GM10266 (cell line): ENCODE data around the gene MATCAP1.

Experiments used
- DNase-seq: peaks from one replicate; pipeline ENCODE4 v3.0.0; 2012; ENCODE audit errors: extremely low spot score
- CTCF ChIP-seq: IDR thresholded peaks from 2 replicates; pipeline ENCODE4 v1.5.1; 2012; ENCODE audit warnings: mild to moderate bottlenecking, low read depth; ENCODE audit not compliant: control insufficient read depth, insufficient read depth; ENCODE audit errors: missing control alignments

The MATCAP1 gene

DNA sequence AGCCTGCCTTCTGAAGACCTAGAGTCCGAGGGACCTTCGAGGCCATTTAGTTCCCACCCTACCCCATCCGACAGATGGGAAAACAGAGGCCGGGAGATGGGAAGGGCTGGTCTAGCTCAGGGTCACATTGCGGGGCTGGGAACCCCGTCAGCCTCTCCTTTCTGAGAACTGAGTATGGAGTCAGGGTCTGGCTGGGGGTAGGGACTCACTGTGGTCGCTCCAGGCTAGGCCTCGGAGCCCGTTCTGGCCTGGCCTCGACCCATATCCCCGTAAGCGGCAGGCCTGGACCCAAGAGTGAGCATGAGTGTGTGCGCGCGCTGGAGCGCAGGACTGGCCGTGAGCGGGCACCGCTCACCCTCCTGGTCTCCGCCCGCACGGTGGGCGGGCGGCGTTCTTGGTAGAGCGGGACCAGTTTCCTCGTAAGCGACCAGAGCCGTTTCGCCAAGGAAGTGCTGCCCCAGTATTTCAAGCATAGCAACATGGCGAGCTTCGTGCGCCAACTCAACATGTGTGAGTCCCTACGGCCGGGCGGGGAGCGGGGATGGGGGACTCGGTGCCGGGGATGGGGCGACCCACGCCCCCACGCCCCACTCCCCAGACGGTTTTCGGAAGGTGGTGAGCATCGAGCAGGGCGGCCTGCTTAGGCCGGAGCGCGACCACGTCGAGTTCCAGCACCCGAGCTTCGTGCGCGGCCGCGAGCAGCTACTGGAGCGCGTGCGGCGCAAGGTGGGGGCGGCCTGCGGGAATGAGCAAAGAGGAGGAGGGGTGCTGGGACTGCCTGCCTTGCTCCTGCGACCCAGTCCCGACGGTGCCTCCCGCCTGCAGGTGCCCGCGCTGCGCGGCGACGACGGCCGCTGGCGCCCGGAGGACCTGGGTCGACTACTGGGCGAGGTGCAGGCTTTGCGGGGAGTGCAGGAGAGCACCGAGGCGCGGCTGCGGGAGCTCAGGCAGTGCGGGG, 18.4 kb downstream of the MATCAP1 start:
- no peak for TF ChIP-seq CTCF
- no peak for DNase-seq

- DNase-seq, result no peak
- TF ChIP-seq CTCF, result no peak
Measured at GRCh38 chr16:67164599-67165061, 19.1 kb downstream of the MATCAP1 start, which contains the start of gene HSF4. HSF4 (plus strand) TSS chr16:67164745; CDS start chr16:67164812, 67 bp downstream.

DNA sequence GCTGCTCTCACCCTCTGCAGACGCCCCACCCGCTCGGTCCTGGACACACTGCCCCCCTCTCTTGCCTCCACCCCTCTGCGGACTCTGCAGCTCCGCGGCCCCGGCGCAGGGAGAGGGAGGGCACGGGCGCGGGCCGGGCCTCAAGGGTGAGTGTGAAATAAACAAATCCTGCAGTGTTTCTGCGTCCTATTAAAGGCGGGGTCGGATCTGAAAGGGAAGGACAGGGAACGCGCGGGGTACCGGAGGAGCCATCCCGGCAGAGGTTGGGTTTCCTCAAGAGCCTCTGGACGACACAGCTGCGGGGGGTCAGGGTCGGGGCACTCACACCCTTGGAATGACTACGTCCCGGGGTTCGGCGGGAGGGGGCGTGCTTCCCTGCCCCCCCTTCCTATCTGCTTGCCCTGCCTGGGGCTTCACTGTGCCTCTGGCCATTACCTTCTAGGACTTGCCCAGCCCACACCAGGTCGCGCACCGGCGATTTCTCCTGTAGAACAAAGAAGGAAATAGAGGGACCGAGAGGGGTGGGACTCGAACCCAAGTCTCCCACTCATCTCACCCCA, 19.7 kb downstream of the MATCAP1 start:
- TF ChIP-seq CTCF, result no peak
- no peak for DNase-seq

DNA sequence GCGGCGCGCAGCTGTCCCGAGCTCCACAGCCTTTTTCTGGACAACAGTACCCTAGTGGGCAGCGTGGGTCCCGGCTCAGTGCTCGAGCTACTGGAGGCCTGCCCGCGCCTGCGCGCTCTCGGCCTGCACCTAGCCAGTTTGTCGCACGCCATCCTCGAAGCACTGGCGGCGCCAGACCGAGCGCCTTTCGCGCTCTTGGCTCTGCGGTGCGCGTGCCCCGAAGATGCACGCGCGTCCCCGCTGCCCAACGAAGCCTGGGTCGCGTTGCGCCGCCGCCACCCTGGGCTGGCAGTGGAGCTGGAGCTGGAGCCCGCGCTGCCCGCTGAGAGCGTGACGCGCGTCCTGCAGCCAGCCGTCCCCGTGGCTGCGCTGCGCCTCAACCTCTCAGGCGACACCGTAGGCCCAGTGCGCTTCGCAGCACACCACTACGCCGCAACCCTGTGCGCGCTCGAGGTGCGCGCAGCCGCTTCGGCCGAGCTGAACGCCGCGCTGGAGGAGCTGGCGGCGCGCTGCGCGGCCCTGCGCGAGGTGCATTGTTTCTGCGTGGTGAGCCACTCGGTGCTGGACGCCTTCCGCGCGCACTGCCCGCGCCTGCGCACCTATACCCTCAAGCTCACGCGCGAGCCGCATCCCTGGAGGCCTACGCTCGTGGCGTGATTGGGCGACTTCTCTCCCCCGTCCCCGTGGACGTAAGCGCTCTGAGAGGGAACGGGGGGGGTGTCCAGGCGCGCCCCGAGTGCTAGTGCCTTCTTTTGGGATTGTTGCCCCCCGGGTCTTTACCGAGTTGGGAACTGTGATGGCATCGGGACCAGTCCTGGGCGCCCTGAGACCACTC, 20.4 kb downstream of the MATCAP1 start:
- DNase-seq, result no peak
- TF ChIP-seq CTCF, result no peak

- TF ChIP-seq CTCF, result no peak
- no peak for DNase-seq
Measured at GRCh38 chr16:67162506-67163163, 21.1 kb downstream of the MATCAP1 start.

- DNase-seq, result no peak
- TF ChIP-seq CTCF, result no peak
Measured at GRCh38 chr16:67161595-67162058, 22.1 kb downstream of the MATCAP1 start.
